NCI-H2107 (cell line): ENCODE measurements around the gene INAFM1.
A peak's percentile ranks its signal among the peaks of the same experiment; 100 is the strongest.
"Not testable (repeated sequence)": the region's sequence is repeated elsewhere in the genome, so short reads cannot be mapped to it uniquely, and the experiment has no call there.

Experiments
- DNase-seq: peaks from one replicate; lab custom pipeline; 2025; lab: John Stamatoyannopoulos, UW

Gene INAFM1

DNA sequence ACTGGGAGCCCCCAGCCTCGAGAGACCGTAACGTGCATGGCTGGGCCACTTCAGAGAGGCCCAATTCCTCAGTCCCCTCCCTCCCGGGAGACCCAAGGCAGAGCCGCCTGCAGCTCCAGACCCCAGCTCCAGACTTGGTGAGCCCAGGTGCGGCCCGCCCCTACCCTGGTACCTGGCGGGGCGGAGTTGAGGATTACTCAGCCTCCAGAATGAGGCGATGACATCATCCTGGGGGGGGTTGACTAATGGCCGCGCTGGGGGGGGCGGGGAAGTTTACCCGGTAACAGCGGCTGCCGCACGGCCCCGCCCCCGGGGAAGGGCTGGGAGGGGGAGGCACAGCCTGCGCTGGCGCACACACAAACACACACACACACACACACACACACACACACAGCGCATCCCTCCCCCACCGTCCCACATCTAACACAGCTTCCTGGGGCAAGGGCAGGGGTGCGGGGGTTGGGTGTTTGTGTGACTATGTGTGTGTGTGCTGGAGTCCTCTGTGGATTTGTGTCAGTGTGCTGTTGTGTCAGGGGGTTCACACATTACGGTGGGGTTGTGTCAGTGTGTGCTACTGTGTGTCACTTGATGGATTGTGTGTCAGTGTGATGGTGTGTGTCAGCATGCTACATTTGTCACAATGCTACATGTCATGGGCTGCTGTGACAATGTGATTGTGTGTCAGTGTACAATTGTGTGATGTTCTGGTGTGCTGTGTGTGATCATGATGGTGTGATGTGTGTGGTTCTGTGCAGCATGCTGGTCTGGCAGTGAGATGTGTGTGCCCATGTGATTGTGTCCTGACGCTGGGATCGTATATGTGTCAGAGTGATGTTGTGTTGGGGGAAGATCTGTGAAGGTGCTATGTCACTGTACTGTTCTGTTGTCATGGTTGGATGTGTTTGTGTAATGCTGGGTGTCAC, 33.4 kb upstream of the INAFM1 start:
- DNase-seq = peak; percentile 71

DNA sequence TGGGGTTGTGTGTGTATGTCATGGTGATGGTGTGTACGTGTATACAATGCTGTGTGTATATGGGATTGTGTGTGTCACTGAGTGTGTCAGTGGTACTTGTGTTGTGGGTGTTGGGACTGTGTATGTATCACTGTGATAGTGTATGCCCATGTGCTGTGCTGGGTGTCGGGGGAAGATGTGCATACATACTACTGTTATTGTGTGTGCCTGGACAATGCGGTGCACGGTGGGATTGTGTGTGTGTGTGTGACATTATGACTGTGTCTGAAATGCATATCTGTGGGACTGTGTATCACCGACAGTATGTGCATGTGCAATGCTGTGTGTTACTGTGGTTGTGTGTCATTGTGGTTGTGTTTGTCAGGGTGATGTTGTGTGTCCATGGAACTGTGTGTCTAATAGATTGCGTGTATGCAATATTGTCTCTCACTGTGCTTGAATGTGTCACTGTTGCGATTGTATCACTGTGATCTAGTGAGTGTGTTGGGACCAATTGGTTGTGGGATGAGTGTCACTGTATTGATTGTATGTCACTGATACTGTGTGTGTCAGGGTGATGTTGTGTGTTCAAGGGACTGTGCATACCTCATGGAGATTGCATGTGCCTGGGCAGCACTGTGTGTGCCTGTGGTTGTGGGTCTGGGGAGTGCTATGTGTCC, 32.6 kb upstream of the INAFM1 start:
- DNase-seq = no peak

DNA sequence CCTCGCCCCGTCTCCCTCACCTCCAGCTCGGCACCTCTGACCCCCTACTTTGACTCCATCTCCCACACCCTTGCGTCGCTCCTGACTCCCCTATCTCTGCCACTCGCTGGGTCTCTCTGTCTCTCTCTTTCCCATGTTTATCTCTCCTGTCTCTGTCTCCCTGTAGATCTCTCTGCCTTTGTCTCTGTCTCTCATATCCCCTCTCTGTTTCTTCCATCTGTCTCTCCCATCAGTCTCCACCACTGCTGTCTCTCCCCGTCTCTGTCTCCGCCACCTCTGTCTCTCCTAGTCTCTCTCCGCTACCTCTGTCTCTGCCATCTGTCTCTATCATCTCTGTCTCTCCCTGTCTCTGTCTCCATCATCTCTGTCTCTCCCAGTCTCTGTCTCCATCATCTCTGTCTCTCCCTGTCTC, 31.3 kb upstream of the INAFM1 start:
- DNase-seq = no peak

DNA sequence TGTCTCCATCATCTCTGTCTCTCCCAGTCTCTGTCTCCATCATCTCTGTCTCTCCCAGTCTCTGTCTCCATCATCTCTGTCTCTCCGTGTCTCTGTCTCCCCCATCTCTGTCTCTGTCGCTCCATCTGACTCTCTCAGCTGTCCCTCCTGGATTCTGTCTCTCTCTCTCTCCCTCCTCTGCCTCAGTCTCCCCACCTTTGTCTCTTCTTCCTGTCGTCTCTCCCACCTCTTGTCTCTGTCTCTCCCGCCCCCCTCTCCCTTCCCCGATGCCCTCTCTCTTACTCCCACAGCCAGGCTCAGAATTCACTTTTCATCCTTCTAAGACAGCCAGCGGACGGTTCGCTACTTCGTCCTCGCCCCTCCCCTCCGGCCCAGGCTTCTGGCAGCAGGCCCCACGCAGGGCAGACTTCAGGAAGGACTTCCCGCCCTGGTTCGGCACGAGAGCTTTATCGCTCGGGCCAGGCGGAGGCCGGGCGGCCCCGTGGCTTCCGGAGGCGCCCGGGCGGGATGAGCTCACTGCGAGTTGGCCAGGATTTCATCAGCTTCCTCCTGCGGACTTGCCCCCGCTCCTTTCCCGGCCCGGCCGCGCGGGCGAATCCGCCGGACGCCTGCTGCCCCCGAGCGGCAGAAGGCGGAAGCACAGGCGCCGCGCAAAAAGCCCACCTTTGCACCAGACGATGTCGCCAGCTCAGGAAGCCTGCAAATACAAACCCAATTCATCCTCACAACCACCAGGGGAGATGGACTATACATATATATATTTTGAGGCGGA, 30.7 kb upstream of the INAFM1 start:
- DNase-seq = peak; percentile 89

DNA sequence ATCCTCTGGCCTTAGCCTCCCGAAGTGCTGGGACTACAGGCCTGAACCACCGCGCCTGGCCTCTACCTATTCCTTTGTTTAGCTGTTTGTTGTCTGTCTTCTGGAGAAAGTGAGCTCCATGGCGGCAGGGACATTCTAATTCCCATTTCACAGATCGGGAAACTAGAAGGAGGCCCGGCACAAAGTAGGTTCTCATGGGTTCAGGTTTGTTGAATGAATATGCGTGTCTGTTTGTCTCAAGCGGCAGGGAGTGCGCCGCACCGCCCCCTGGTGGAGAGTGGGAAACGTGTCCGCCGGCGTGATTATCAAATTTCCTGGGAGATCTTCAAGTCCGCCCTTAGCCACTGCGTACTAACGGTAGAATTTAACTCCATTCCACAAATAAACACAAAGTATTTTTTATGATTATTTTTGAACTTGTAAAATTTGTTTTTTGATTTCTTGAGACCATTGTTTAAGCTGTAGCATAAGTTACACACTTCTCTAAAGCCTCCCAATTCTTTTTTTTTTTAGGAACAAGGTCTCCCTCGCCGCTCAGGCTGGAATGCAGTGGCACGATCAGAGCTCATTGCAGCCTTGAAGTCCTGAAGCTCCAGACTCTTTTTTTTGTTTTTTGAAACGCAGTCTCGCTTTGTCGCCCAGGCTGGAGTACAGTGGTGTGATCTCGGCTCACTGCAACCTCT, 27.2 kb upstream of the INAFM1 start:
- DNase-seq = no peak

DNA sequence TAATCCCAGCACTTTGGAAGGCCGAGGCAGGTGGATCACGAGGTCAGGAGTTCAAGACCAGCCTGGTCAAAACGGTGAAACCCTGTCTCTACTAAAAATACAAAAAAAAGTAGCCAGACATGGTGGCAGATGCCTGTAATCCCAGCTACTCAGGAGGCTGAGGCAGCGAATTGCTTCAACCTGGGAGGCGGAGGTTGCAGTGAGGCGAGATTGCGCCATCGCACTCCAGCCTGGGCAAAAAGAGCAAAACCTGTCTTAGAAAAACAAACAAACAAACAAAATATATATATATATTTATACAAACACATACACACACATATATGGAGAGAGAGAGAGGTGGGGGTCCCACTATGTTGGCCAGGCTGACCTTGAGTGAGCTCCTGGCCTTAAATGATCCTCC, 21.7 kb upstream of the INAFM1 start:
- DNase-seq = not testable (repeated sequence)

DNA sequence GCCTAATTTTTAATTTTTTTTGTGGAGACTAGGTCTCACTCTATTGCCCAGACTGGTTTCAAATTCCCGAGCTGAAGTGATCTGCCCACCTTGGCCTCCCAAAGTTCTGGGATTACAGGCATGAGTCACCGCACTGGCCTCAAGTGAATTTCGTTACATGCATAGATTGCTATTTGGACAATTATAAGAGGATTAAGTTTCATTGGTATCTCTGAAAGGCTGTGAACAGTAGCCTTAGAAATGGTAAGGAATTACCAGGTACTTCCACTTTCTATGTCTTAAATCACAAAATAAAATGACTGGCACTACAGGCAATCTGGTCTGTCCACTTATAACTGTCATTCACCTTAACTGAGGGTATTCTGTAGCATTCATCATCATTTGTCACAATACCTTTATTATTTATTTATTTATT, 21.2 kb upstream of the INAFM1 start:
- DNase-seq = no peak

DNA sequence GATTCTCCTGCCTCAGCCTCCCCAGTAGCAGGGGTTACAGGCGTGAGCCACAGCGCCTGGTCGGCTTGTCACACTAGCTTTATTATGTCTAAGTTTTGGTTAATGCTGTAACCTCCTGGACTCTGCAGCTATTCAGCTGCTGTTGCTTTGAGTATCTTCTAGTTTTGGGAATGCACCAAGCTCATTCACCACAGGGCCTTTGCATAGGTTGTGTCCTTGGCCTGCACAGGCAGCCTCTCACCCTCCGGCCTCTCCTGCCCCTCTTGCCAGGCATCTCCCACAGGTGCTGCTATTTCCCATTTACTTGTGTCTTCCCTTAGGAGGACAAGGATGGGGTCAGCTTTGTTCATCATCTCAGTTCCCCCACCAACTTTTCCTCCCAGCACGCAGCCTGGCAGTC, 20.7 kb upstream of the INAFM1 start:
- no peak for DNase-seq

DNA sequence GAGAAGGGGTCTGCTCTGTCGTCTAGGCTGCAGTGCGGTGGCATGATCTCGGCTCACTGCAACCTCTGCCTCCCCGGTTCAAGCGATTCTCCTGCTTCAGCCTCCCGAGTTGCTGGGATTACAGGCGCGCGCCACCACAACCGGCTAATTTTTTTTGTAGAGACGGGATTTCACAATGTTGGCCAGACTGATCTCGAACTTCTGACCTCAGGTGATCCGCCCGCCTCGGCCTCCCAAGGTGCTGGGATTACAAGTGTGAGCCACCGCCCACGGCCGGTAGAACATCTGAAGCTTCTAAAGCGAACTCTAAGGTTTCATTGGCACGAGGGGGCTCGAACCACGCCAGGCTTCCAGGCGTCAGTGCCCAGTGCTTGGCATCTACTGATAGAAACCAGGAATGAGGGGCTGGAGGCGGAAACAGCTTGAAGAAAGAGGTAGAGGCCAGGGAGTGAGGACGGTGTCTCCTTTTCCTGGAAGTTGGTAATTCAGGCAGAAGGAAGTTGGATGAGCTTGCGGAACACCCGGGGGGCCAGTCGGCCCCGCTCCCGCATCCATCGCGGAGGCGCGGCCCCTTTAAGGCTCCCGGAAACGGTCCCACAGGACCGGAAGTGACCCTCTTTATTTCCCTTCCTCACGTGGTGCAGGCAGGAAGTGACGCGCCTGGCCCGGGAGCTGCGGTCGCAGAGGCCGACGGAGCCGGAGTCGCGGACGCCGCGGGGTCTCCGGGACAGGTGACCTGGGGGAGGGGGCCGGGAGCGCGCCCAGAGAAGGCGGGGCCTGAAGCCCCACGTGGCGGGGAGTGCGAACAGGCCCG, 18.6 kb upstream of the INAFM1 start, which contains the start of gene CCDC9:
Gene CCDC9 (plus strand): TSS at position 647 of the 814 bp plus-strand sequence. CDS start 1,876 bp downstream, outside the sequence.
- peak; percentile 99 for DNase-seq

DNA sequence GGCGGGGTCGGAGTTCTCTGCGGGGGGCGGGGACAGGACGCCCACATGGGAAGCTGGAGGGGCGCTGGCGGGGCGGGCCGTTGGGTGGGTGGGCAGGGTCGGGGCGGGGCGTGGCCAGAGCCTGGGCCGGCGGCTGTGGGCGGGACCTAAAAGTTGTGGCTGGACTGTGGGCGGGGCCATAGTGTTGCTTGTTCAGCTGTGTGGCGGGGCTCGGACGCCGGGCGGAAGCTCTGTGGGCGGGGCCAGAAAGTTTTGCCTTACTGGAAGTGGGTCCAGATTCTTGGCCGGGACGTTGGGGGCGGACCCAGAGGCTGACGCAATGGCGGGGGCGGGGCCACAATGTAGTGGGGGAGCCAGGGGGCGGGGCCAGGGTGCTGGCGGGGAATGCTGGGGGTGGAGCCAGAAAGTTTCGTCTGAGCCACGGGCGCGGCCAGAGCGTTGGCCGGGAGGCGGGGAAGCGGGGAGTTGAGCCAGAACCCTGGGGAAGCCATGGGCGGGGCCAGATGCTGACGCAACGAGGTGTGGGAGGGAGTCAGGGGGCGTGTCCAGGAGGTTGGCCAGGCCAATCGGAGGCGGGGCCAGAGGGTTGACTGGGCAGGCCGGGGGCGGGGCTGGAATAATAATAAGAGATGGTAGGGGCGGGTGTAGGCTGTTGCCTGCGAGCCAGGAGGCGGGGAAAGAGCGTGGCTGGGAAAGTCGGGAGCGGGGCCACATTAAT, 17.8 kb upstream of the INAFM1 start:
- DNase-seq = peak; percentile 100

DNA sequence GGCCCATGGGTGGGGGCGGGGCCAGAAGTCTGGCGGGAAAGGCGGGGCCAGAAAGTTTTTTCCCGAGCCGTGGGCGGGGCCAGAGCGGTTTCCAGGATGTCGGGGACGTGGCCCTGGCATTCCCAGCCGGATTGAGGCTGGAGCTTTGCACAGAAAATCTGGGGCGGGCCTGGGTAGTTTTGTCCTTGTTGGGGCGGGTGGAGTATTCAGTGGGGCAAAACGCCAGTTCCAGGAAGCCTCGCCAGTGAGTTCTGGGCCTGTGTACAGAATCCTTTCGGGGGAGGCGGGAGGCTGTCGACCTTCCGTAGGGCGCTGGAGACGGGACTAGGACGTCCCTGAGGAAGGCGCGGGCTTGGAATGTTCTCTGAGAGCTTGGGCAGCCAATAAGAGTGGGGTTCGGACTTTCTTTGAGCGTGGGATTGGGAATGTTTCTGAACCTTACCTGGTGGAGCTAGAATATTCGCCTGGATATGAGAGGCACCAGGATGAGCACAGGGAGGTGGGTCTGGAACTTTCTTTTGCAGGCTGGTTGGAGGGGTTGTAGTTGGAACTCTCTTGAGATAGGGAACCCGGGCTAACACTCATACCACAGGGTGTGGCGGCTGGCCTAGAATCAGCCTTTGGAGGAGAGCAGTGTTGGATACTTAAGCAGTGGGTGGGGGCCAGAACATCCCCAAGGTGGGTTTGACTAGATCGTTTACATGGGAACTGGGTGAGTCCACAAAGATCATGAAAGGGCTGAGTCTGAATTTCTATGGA, 17.1 kb upstream of the INAFM1 start:
- DNase-seq = no peak

DNA sequence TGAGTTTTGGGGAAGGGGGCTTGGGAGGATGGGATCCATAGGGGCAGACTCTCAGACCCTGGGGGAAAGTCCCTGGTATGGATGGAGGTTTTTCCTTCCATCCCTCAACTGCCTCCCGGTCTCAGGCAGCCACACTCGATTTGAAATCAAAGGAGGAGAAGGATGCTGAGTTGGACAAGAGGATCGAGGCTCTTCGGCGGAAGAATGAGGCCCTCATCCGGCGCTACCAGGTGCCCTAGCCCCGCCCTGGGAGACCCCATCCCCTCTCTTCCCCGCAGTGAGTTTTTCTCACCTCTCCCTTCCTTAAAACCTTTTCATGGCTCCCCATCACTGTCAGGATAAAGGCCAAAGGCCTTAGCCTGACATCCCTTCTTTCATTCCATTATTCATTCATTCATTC, 16.3 kb upstream of the INAFM1 start:
- no peak for DNase-seq

DNA sequence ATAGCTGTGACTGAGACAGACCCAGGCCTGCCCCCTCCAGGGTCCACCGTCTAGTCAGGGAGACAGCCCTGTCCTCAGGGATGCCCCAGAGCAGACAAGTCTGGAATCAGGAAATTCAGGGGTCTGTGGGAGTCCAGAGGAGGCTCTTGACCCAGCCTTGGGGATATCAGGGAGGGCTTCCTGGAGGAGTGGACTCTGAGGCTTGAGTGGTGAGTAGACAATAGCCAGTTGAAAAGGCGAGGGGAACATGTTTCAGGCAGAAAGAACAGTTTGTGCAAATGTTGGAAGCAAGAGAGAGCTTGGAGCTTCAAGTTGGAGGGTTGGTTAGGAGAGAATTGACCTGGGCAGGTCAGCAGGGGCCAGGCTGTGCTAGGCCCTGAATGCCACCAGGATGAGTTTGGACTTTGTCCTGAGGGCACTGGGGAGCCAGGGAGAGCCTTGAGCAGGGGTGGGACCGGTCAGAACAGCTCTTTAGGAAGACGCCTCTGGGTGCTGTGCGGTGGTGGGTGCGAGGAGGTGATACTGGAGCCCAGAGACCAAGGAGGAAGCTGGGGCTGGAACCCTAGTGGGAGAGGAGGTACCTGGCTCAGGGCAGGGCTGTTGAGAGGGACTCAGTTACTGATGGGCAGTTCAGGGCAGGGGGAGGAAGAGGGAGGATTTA, 15.7 kb upstream of the INAFM1 start:
- no peak for DNase-seq

DNA sequence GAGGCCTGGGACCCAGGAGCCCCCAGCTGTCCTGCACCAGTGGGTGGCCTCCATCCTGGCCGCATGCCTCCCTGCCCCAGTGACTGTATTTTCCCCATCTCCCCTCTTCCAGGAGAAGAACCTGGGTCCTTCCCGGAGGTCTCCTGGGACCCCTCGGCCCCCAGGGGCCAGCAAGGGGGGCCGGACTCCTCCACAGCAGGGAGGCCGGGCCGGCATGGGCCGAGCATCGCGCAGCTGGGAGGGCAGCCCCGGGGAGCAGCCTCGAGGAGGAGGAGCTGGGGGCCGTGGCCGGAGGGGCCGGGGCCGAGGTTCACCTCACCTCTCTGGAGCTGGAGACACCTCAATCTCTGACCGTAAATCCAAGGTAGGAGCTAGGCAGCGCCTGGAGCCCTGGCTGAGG, 14.2 kb upstream of the INAFM1 start:
- DNase-seq = no peak

DNA sequence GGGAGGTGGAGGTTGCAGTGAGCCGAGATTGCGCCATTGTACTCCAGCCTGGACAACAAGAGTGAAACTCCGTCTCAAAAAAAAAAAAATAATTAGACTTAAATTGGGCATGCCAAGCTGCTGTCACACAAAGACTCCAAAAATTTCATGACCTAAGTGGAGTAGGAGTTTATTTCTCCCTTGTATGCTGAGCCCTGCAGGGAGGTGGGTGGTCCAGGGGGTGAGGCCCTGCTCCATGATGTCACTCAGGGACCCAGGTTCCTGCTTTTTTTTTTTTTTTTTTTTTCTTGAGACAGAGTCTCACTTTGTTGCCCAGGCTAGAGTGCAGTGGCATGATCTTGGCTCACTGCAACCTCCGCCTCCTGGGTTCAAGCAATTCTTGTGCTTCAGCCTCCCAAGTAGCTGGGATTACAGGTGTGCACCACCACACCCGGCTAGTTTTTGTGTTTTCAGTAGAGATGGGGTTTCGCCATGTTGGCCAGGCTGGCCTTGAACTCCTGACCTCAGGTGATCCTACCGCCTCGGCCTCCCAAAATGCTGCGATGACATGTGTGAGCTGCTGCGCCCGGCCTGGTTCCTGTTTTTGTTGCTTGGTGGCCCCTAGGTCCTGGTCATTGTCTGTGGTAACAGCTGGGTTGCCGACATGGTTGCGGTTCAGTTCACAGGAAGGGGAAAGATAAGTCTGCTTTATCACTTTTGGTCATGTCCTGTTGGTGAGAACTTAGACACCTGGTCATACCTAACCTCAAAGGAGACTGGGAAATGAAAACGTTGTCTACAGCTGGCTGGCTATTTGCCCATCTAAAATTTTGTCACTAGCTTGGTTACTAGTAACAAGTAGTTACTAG, 12.5 kb upstream of the INAFM1 start:
- DNase-seq = not testable (repeated sequence)

DNA sequence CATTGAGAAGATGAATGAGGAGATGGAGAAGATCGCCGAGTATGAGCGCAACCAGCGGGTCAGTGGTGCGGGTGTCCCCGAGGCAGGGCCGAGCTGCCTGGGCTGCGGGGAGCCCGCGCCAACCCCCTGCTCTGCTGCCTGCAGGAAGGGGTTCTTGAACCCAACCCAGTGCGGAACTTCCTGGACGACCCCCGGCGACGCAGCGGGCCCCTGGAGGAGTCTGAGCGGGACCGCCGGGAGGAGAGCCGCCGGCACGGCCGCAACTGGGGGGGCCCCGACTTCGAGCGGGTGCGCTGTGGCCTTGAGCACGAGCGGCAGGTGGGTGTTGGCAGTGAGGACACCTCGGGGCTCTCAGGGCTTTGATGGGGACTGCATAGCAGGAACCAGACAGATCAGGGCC, 10.1 kb upstream of the INAFM1 start:
- no peak for DNase-seq

DNA sequence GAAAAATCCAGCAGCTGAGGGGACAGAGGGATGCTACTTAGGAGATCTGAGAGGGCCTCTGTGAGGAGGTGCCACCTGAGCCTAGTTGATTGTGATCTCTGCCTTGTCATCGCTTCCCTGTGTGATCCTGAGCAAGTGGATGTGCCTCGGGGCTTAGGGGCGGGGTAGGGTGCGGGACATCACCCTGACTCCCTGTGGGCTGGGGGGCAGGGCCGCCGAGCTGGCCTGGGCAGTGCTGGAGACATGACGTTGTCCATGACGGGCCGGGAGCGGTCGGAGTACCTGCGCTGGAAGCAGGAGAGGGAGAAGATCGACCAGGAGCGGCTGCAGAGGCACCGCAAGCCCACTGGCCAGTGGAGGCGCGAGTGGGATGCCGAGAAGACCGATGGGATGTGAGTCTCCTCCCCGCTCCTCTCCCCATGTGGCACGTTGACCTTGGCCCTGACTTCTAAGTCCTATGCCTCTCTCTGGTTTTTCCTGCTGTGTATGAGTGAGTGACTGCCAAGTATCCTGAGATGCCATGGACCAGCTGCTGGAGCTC, 8.2 kb upstream of the INAFM1 start:
- DNase-seq = no peak

DNA sequence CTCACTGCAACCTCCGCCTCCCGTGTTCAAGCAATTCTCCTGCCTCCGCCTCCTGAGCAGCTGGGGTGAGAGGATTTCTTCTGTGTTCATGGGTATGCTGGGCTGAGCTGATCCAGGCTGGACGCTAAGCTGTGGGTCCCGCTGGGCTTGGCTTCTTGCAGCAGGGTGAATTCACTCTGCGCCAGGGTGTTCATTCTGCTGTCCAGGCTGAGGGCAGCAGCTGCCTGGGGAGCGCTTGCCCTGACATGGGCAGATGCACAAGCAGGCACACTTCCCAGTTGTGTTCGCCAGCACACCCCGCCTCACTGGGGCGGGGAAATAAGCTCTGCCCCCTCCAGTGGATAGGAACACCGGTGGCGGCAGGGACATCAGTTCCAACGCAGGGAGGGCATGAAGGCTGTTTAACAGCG, 7.3 kb upstream of the INAFM1 start:
- DNase-seq = no peak
